GM18861 (cell line): Measurements from ENCODE around the gene FRMPD2.

Experiments
- ATAC-seq: cut with Tn5 transposase; IDR thresholded peaks from one replicate; pipeline ENCODE4 v1.9.1; 2021; ENCODE audit not compliant: unreplicated experiment

FRMPD2 gene

GRCh38 chr10:48274636-48275035 lies at the start of gene FRMPD2:
Gene FRMPD2 (minus strand): TSS chr10:48274696. CDS start chr10:48274567, 129 bp downstream.
- ATAC-seq: no peak

GRCh38 chr10:48322017-48322416 lies 47.5 kb upstream of the FRMPD2 start:
- ATAC-seq: no peak

- ATAC-seq: no peak
Observed at GRCh38 chr10:48317321-48317990, 43.0 kb upstream of the FRMPD2 start.

DNA sequence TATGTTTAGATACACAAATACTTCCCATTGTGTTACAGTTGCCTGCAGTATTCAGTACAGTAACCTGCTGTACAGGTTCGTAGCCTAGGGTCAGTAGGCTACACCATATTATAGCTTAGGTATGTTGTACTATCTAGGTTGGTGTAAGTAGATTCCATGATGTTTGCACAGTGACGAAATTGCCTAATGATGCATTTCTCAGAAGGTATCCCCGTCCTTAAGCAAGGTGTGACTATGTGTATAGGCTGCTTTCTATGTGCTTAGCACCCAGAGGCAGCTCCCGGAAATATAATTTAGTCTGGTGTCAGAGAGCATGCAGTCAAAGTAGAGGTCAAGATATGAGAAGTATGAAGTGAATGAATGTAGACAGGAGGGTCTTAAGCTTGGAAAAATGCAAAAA lies 41.7 kb upstream of the FRMPD2 start:
- no peak for ATAC-seq

- no peak for ATAC-seq
Observed at GRCh38 chr10:48314107-48314506, 39.6 kb upstream of the FRMPD2 start.

DNA sequence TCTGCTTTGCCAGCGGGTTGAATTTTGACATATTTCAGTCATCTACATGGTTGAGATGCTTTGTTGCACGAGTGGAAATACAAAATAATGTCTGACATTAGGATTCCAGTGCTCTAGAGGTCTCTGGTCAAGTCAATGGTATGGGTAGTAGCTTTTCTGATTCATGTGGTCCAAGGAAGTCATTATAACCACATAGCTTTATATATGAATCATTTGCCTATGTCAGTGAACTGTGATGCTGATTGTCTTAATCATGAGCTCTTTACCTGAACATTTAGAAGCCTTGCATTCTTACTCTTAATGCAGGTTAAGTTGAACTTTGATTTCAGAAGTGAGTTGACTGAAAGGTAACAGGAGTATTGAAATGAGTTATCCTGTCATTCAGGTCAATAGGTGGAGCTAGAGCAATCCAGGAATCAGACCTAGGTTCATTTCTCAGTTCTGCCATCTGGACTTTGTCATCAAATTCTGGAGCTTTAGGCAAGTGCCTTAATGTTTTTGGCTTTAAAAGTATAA lies 35.3 kb upstream of the FRMPD2 start:
- ATAC-seq: no peak

DNA sequence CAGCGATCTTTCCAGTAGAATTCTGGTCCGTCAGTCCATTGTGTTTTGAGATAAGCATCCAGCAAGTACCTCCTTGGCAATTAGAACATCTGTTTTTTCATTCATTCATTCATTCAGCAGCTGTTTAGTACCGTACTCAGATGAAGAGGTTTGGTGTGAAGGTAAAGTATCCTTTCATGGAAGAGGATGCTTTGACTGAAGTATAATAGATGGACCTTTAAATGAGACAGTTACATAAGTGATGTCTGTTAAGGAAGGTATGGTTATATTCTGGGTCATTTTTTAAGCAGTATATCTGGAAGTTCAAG lies 33.2 kb upstream of the FRMPD2 start:
- no peak for ATAC-seq

DNA sequence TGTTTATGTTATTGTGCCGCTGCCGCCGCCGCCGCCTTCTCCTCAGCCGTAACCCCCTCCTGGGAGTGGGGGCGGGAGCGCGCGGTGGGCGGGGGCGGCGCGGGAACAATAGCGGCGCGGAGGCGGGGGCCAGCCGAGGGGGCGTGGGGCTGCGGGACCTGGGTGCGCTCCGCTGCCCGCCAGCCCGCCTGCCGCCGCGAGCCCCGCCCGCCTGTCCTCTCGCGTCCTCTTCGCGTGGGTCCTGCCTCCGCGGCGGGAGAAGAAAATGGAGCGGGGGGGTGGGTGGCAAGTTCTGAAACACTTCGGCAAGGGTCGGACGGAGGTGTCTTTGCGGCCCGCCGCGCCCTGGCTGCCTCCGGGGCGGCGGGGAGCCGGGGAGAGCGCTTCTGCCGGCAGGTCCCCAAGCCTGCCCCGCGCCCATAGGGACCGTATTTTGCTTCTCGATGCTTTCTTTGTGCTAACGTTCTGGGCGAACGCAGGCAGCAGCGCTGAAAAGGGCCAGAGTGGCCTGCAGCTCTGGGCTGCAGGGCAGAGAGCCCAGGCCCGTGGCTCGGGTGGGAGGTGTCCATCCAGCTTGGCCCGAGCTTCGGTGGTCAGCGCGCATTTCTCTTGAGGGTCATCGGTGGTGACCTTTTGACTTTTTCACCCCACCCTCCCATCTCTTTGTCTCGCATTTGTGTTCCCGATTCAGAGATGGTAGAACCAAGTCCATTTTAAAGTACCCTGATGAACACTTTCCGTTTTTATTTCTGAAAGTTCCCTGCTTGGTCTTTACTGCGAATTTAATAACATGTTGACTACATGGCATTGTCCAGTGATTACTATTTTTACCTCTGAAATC lies 32.6 kb upstream of the FRMPD2 start:
- peak; percentile 24 for ATAC-seq

DNA sequence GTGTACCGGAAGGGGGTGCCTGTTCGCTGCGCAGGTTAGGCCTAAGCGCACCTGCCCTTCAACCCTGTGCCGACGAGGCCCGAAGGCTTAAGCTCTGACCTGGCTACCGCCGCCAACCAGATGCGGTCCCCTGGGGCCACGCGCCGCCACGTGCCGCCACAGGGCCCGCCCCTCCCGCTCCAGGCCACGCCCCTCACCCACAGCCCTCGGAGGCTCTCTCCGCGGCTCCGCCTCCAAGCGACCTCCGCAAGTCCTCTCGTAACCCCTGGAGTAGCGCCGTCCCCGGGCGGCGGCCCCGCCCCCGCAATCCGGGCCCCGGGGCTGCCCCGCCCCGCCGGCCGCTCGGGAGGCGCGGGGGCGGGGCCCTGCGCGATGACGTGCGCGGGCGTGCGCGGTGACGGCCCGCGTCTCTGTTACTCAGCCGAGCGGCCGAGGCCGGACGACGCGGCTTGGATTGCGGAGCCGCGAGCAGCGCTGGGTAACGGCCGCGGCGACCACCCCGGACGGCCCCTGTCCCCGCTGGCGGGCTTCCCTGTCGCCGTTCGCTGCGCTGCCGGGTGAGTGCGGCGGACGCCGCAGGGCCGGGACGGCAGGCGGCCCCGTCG lies 31.9 kb upstream of the FRMPD2 start, which contains the start of gene MAPK8:
Gene MAPK8 (plus strand): TSS at position 413 of the 605 bp plus-strand sequence. CDS start 94,984 bp downstream, outside the sequence.
- ATAC-seq: peak; percentile 78

DNA sequence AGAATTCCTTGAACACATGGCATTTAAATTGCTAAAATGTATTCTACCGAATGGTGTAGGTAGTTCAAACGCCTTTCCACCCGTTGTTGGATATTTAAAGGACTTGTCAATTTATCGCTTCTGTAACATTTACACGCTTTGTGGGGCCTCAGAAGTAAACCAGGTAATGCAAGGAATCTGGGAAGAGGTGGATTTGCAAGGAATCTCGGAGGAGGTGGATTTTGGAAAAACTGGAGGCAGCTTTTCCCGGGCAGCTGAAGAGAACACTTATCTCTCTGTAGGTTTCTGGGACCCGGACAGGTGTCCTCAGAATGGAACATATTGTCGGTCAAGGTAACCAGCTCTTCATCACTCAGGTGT lies 31.4 kb upstream of the FRMPD2 start:
- ATAC-seq: no peak

DNA sequence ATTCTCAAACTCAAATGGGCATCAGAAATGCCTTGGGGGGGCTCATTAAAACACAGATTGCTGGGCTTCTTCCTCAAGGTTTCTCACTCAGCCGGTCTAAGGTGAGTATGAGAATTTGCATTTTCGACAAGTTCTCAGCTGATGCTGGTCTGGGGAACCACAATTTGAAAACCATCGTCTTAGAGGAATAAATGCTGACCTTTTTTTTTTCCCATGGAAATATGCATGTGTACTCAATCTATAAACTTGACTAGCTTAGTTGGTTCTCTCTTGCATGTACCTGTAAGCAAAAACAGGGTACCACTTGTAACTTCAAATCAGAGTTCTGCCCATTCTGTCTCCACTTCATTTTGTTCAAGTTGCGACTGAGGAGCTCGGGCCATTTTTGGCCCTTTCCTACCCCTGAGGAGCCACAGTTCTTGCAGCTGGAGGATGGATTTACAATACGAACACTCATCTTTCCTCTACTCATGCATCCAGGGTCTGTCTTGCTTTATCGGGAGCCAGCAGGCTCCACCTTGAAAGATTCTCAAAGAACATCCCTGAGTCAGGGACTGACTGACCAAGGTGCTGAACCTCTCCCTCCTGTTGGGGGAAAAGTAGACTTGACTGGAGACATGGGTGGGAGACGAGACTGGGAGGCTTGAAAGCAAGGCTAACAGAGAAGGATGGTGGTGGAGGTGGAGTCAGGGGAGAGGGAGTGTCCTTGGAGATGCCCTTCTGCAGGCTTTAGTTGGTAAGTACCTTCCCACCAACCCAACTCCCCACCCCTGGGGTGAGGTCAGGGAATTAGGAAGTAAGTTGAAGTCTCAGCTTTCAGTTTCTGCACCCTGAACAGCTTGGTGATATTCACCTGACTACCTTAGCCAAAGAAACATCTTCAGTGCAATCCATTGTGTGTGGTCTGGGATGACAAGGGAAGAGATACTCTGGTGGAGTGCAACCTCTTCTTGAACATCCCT lies 28.3 kb upstream of the FRMPD2 start:
- no peak for ATAC-seq

DNA sequence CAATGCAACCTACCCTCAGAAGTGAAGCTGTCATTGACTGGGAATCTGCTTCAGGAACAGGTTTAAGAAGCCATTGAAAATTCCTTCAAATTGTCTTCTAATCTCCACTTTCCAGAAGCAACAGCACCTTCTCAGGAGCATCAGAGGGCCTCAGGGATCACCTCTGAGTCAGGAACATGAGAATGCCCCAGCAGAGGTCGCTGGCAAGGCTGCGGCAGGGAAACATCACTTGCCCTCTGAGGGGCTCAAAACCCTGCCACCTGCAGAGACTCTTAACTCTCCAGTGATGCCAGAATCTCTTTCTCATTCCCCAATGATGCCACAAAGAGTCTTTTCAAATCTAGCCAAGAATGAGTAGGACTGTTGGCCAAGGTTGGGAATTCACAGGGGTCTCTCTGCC lies 26.1 kb upstream of the FRMPD2 start:
- no peak for ATAC-seq

DNA sequence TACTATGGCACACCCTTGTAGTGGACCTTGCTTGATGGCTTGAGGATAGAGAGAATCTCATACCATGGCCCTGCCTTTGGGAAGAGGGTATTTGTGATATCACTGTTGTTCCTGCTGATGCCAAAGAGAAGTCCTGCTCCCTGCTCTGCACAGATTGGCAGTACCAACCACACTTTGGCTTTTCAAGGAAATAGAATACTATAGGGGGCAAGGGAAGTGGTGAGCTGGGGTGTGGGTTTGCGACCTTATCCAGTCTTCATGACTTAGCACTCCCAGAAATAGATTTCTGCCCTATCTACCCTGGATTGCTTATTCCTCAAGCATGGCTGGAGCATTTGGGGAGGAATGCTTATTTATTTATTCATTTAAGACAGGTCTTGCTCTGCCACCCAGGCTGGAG lies 25.2 kb upstream of the FRMPD2 start:
- no peak for ATAC-seq

- no peak for ATAC-seq
Observed at GRCh38 chr10:48299066-48299465, 24.6 kb upstream of the FRMPD2 start.

DNA sequence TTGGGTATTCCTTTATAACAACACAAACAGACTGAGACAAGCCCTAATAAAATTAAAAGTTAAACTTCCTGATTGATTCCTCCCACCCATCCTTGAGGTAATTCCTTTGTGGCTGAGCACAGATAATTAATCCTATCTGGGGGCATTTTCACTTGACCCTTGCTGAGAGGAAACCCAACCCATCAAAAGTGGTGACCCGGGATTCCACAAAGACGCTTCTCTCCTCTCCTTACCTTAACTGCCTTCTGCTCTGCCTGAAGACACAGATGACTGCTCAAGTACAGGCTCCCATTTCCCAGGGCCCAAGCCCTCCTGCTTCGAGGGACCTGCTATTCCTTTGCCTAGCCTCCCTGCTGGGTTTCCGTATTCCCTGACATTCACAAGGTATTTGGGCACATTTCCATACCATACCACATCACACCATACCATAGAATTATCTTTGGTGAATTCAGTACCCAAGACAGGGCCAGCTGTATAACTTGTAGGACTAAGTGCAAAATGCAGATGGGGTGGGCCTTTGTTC lies 22.1 kb upstream of the FRMPD2 start:
- ATAC-seq: no peak

DNA sequence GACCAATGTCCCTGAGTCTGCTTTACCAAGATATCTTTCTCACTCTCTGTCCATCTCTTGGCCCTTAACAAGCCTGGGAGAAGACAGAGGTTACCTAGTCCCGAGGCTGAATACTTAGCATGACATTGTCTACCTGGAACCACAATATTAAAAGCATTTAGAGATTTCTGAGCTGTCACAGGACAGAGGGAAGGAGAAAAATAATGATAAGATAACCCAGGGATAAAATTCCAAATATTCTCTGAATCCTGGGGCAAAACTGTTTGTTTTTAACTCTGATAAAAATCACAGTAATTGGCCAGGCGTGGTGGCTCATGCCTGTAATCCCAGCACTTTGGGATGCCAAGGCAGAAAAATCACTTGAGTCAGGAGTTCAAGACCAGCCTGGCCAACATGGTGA lies 19.9 kb upstream of the FRMPD2 start:
- ATAC-seq: no peak

DNA sequence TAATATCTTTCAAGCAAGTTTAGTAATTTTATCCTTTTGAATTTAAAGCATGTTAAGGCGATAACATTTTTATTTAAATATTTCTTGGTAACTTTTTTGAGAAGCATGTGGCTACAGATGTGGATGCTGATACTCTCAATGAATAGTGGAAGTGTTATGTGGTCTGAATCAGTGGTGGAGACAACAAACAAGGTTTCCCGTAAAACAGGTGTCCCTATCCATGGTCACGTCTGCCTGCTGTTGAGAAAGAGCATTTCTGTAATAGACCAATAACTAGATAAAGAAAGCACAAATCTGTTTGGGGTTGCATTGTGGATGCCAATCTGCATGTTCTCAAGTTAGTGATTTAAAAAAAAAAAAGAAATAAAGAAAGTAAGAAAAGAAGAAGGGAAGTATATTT lies 18.1 kb upstream of the FRMPD2 start:
- ATAC-seq: no peak

DNA sequence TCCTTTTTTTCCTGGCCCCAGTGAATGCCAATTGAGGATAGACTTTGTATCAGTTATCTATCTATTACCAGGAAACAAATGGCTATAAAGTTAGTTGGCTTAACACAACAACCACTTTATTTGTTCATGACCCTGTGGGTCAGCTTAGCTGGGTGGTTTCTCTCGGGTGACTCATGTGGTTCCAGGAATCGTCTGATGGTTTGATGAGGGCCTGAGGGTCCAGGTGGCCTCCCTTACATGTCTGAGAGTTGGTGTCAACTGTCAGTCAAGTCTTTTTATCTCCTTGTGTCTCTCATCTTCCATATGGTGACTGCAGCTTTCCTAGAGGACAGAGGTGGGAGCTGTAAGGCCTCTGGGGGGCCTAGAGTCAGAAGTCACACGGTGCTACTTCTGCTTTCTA lies 16.7 kb upstream of the FRMPD2 start:
- ATAC-seq: no peak

GRCh38 chr10:48290286-48290685 lies 15.8 kb upstream of the FRMPD2 start:
- no peak for ATAC-seq

DNA sequence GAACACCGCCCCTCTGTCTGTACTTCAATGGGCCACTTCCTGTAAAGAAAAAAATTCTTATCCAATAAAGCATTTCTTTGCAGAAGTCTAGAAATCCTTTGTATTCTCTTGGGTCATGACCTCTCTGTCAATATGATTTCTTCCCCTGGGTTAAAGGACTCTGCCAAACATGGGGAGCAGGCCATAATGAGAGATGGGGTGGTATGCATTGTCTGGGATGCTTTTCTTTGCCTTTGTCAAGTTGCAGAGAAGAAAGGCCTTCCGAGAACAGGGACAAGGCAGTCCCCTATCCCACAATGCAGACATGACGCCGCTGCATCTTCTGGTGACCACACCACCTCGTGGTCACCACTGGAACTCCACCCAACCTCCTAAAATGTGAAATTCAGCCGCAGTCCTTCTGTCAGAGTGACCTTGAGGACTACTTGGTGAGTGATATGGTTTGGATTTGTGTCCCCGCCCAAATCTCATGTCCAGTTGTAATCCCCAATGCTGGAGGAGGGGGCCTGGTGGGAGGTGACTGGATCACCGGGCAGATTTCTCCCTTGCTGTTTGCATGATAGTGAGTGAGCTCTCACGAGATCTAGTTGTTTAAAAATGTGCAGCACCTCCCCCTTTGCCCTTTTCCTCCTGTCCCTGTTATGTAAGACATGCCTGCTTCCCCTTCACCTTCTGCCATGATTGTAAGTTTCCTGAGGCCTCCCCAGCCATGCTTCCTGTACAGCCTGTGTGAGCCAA lies 15.2 kb upstream of the FRMPD2 start:
- no peak for ATAC-seq
